ENCODE data around the gene FIGN. TPM values are rescaled to one million over a fixed set of nuclear protein-coding genes. Genes with fewer than 3 reads are reported as not detected.

The FIGN gene
- total RNA-seq, 1 donor = 3.5 TPM

DNA sequence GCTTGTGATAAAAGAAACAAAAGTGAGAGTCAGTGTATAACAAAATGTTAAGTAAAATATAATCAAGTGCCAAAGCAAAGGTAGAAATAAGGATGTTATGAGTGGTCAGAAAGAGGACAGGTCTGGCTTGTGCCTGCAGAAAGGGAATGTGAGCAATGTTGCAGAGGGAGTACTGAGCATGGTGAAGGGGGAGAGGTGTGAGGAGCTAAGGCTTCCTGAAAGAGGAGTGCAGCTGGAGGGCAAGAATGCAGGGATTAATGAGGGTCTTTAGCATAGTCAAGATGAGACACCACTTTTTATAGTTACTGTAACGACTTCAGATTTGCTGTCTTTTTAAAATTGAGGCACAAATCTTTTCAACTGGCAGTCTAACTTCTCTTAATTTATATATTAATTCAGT lies 22.0 kb upstream of the FIGN start:
- DNase-seq (ENCODE audit: low read depth) = no peak
- TF ChIP-seq, protein P1, sequence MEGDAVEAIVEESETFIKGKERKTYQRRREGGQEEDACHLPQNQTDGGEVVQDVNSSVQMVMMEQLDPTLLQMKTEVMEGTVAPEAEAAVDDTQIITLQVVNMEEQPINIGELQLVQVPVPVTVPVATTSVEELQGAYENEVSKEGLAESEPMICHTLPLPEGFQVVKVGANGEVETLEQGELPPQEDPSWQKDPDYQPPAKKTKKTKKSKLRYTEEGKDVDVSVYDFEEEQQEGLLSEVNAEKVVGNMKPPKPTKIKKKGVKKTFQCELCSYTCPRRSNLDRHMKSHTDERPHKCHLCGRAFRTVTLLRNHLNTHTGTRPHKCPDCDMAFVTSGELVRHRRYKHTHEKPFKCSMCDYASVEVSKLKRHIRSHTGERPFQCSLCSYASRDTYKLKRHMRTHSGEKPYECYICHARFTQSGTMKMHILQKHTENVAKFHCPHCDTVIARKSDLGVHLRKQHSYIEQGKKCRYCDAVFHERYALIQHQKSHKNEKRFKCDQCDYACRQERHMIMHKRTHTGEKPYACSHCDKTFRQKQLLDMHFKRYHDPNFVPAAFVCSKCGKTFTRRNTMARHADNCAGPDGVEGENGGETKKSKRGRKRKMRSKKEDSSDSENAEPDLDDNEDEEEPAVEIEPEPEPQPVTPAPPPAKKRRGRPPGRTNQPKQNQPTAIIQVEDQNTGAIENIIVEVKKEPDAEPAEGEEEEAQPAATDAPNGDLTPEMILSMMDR (IDR thresholded peaks at IDR 0.05; ENCODE audit: insufficient read depth, low read depth, low read length) = no peak

DNA sequence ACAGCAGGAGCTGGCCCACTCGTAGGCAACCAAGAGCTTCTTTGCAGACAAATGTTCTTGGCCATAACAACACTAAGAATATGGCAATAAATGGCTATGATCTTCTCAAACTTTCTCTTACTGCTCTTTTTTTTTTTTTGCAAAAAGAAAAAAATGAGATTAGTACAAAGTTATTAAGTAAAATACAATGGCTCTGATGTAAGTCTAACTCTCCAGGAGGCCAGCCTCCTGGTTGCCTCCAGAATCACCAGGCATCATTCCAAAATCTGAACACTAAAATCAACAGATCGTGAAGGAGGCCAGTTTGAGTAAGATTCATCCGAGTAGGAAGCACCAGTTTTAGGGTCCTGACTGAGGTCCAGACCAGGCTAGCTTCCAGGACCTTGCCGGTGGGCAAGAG lies 20.8 kb upstream of the FIGN start:
- no peak overlapping the region for H3K4me3 ChIP-seq (ENCODE audit: low read depth, low read length)
- TF ChIP-seq, protein P1 (IDR thresholded peaks at IDR 0.05; ENCODE audit: insufficient read depth, low read depth, low read length) = no peak
- DNase-seq (ENCODE audit: low read depth) = no peak

More for the DNA sequence above, 22.0 kb upstream of the FIGN start:
- no peak overlapping the region for H3K4me3 ChIP-seq (ENCODE audit: low read depth, low read length)

DNA sequence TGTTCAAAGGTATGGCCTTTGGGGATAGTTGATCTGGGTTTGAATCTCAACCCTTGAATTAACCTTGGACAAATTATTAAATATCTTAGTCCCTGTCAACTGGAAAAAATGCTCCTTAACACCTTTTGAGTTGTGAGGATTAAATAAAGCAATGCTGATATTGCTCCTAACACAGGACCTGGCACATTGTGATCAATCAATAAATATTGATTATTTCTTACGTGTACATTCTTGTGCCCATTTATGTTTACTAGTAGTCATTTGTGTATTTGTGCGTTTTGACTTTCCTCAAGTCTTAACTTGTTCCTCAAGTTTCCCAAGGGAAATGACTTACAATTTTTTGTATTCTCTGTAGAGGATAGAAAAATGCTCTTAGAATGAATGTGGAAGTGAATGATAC lies 19.6 kb upstream of the FIGN start:
- no peak overlapping the region for H3K4me3 ChIP-seq (ENCODE audit: low read depth, low read length)
- DNase-seq (ENCODE audit: low read depth) = no peak
- TF ChIP-seq, protein P1 (IDR thresholded peaks at IDR 0.05; ENCODE audit: insufficient read depth, low read depth, low read length) = no peak

DNA sequence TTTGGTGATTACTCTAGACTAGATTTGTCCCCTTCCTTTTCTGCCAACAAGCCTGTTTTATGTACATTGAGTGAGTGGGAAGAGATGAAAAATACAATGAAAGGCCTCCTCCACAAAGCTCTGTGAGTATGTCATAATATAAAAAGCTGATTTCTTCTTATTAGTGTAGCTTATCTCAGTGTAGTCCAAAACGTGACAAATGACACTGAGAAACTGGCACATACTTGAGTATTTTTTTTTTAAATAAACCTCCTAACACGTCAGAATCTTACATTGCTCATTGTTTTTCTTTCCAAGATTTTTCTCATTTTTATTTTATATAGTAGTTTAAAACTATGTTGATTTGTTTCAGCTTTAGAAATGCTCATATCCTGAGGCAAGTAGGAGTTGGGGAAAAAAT lies 17.9 kb upstream of the FIGN start:
- TF ChIP-seq, protein P1 (IDR thresholded peaks at IDR 0.05; ENCODE audit: insufficient read depth, low read depth, low read length) = no peak
- DNase-seq (ENCODE audit: low read depth) = no peak
- H3K4me3 ChIP-seq (ENCODE audit: low read depth, low read length) = no peak overlapping the region

DNA sequence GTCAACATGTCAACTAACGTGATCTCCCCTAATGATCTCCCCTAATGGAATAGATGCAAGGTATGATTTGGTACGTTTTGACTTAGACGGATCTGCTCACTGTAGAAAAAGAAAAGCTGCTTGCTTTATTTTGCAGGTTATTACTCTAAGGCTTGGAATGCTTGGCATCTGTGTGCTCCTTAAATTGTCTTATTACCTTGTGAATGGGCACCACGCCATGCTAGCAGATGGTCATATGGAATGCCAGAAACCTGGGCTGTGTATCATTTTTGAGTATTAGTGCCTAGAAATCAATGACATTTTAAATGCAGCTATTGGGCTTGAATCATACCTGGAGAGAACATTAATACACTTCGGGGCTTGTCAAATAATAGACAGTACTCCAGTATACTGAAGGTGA lies 16.5 kb upstream of the FIGN start:
- no peak for DNase-seq (ENCODE audit: low read depth)

DNA sequence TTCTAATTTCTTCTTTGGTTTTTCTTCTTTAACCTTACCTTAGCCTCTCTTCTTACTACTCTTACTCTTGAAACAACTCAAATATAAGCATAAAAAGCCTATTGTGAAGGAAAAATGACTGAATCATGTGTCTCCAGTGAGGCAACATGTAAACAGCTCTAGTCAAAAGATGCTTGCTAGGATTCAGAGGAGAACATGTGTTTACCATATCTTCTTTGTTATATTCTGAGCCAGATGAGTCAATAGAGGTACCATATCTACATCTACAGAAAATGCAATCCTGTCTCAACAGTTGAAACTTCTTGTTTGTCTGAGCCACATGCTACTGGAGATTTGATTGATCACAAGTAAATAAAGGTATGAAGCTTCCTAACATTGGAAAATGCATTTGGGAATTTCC lies 15.9 kb upstream of the FIGN start:
- DNase-seq (ENCODE audit: low read depth) = no peak
- TF ChIP-seq, protein P1 (IDR thresholded peaks at IDR 0.05; ENCODE audit: insufficient read depth, low read depth, low read length) = no peak
- no peak overlapping the region for H3K4me3 ChIP-seq (ENCODE audit: low read depth, low read length)

More for the DNA sequence above, 16.5 kb upstream of the FIGN start:
- TF ChIP-seq, protein P1 (IDR thresholded peaks at IDR 0.05; ENCODE audit: insufficient read depth, low read depth, low read length) = no peak
- no peak overlapping the region for H3K4me3 ChIP-seq (ENCODE audit: low read depth, low read length)

DNA sequence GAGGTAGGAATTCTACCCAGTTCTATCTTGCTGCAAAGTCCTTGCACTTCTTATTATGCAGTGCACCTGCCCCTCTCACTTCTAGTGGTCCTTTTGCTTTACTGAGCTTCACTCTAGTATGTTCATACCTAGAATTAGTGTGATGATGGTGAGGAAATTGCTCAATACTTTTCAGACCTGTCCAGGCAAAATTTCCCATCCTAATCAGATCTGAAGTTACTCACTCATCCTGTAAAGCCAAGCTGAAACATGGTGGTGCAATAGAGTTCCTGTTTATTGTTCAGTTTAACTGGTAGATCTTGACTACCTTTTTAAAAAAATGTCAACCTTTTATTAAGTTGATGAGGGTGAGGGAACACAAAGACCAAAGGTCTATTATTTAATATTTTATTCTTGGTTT lies 12.6 kb upstream of the FIGN start:
- H3K4me3 ChIP-seq (ENCODE audit: low read depth, low read length) = no peak overlapping the region
- no peak for DNase-seq (ENCODE audit: low read depth)
- TF ChIP-seq, protein P1 (IDR thresholded peaks at IDR 0.05; ENCODE audit: insufficient read depth, low read depth, low read length) = no peak

Measured in fibroblast of villous mesenchyme (primary cell).